Lower leg skin (tissue), 4 donors: ENCODE results near the gene OR1S1. TPM values are rescaled to one million over a fixed set of nuclear protein-coding genes. Genes with fewer than 3 reads are reported as not detected.

Experiments used
- DNase-seq, 2 donors: peaks; one replicate each; pipeline ENCODE4 v3.0.0-alpha.2; 2019; ENCODE audit warnings: low spot score in 2 of 2
- H3K4me3 ChIP-seq: fragments of 200-600 bp; sonication (generic); 2 replicates; pipeline ENCODE4 v1.5.1; 2017; ENCODE audit warnings: mild to moderate bottlenecking, low read depth; ENCODE audit not compliant: poor library complexity, severe bottlenecking
- POLR2A ChIP-seq, 2 donors: fragments of 450-650 bp; IDR thresholded peaks; one replicate each; pipeline ENCODE4 v1.6.1; 2016 to 2017; ENCODE audit warnings: antibody characterized with exemption in 2 of 2, mild to moderate bottlenecking in 1 of 2, moderate library complexity in 1 of 2
- WGBS, 2 donors: methylation state at CpG; one replicate each; pipeline ENCODE4 v1.1.5; 2018; 5-methylcytosine and 5-hydroxymethylcytosine counted together
- intact Hi-C: fragments of 100-400 bp; cut with DNase I; formaldehyde crosslinking; loops from one replicate; pipeline ENCODE4 v1.15.0; 2023; ENCODE audit warnings: low total_unique reads
- total RNA-seq, 4 donors: library from RNA; depleted of rRNA; stranded (reverse); fragments of >200 nt; gene quantifications; one replicate each; pipeline ENCODE4 v1.1.0, GENCODE V29; 2016
- TF ChIP-seq, protein P1 (sequence below), 3 donors: fragments of 450-650 bp; IDR thresholded peaks; one replicate each; pipeline ENCODE4 v1.5.1; 2016; ENCODE audit warnings: antibody characterized with exemption in 3 of 3, mild to moderate bottlenecking in 3 of 3, moderate library complexity in 2 of 3

The OR1S1 gene
- total RNA-seq, 4 donors from 2014 or later: not detected

GRCh38 chr11:58195939-58196338 is 16.6 kb upstream of the OR1S1 start:
- intact Hi-C loops: no loop called here
- TF ChIP-seq POLR2A (IDR thresholded peaks at IDR 0.05): no peak
- TF ChIP-seq, protein P1, sequence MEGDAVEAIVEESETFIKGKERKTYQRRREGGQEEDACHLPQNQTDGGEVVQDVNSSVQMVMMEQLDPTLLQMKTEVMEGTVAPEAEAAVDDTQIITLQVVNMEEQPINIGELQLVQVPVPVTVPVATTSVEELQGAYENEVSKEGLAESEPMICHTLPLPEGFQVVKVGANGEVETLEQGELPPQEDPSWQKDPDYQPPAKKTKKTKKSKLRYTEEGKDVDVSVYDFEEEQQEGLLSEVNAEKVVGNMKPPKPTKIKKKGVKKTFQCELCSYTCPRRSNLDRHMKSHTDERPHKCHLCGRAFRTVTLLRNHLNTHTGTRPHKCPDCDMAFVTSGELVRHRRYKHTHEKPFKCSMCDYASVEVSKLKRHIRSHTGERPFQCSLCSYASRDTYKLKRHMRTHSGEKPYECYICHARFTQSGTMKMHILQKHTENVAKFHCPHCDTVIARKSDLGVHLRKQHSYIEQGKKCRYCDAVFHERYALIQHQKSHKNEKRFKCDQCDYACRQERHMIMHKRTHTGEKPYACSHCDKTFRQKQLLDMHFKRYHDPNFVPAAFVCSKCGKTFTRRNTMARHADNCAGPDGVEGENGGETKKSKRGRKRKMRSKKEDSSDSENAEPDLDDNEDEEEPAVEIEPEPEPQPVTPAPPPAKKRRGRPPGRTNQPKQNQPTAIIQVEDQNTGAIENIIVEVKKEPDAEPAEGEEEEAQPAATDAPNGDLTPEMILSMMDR (IDR thresholded peaks at IDR 0.05): no peak
- DNase-seq: no peak
- 81 to 96% methylated on average over 2 of the region's 2 CpGs for WGBS, 2 donors
- no peak overlapping the region for H3K4me3 ChIP-seq

GRCh38 chr11:58199271-58199670 is 13.2 kb upstream of the OR1S1 start:
- no peak for DNase-seq
- intact Hi-C loops: no loop called here
- TF ChIP-seq POLR2A (IDR thresholded peaks at IDR 0.05): no peak
- TF ChIP-seq, protein P1 (IDR thresholded peaks at IDR 0.05): no peak
- no peak overlapping the region for H3K4me3 ChIP-seq
- WGBS, 2 donors: 46 to 70% methylated on average over 1 of the region's 1 CpG

DNA sequence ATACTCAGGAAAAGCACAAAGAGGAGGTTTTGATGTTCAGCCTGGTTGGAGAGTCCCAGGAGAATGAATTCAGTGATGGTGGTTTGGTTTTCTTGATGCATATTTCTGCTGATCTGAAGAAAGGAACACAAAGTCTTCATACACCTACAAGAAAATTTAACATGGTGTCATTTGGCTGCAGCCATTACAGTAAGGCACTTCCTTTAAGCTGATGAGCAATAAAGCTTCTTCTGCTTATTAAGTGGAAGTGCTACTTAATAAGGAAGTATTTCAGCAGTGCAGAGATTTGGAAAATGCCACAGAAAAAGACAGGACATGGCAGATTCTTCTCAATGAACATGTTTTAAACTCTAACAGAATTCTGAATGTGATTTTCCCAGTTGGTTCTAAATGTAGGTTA is 8.5 kb upstream of the OR1S1 start, which contains the start of gene OR1S2:
Gene OR1S2, minus strand, starts transcription at position 101 of the 400 bp plus-strand sequence. Its CDS starts 0 bp downstream, at position 101.
- TF ChIP-seq, protein P1 (IDR thresholded peaks at IDR 0.05): no peak
- no peak for TF ChIP-seq POLR2A (IDR thresholded peaks at IDR 0.05)
- no peak within 1 kb of the TSS for H3K4me3 ChIP-seq
- DNase-seq: no peak
- intact Hi-C loops: no loop called here

DNA sequence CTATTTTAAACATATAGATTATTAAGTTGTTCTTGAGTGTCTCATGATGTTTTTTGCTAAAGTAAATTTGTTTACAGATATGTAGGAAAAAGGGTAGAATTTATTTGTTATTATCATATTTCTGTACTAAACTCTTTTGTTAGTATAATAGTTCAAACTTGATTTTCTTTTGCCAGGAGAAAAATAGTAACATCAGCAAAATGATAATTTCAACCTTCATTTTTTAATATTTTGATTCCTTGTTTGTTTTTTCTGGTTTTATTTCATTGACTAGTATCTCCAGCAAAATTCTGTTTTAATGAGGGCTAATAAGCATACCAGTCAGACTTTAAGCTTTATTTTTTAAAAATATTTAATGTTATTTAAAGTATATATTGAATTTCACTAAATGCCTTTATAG is 4.0 kb downstream of the OR1S1 start:
- TF ChIP-seq, protein P1 (IDR thresholded peaks at IDR 0.05): no peak
- TF ChIP-seq POLR2A (IDR thresholded peaks at IDR 0.05): no peak
- no peak overlapping the region for H3K4me3 ChIP-seq
- intact Hi-C loops: no loop called here
- no peak for DNase-seq

GRCh38 chr11:58222721-58223120 is 10.2 kb downstream of the OR1S1 start:
- no peak overlapping the region for H3K4me3 ChIP-seq
- intact Hi-C loops: no loop called here
- no peak for DNase-seq
- TF ChIP-seq, protein P1 (IDR thresholded peaks at IDR 0.05): no peak
- no peak for TF ChIP-seq POLR2A (IDR thresholded peaks at IDR 0.05)
- 45 to 48% methylated on average over 7 of the region's 7 CpGs for WGBS, 2 donors

DNA sequence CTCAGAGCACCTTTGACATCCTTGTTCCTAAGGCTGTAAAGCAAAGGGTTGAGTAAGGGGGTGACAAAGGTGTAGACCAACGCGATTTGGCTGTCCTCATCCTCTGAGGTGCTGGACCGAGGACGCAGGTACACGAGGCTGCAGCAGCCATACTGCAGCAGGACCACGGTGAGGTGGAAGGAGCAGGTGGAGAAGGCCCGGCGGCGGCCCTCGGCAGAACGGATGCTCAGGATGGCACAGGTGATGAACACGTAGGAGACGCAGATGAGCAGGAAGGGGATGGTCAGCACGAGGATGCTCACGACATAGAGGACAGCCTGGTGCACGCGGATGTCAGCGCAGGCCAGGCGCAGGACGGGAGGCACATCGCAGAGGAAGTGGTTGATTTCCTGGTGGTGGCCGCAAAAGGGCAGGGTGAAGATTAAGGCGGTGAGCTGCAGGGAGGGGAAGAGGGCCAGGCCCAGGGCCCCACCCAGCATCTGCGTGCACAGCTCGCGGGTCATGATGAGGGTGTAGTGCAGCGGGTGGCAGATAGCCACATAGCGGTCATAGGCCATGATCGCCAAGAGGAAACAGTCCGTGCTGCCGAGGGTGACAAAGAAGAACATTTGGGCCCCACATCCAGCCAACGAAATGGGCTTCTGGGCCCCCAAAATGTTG is 15.6 kb downstream of the OR1S1 start:
- no peak overlapping the region for H3K4me3 ChIP-seq
- no peak for DNase-seq
- intact Hi-C loops: no loop called here
- 92 to 93% methylated on average over 32 of the region's 32 CpGs for WGBS, 2 donors
- TF ChIP-seq, protein P1 (IDR thresholded peaks at IDR 0.05): no peak
- no peak for TF ChIP-seq POLR2A (IDR thresholded peaks at IDR 0.05)
